HEK293 (cell line): Measurements from ENCODE around the gene RGSL1.
A peak's percentile ranks its signal among the peaks of the same experiment; 100 is the strongest.

Source experiments
- CTCF ChIA-PET: fragments of 350-600 bp; formaldehyde crosslinking; extraction: SDS; loops from one replicate; lab custom pipeline; 2021; ENCODE audit warnings: antibody characterized with exemption; lab: Yijun Ruan, JAX
- POLR2A ChIA-PET: fragments of 300-600 bp; formaldehyde crosslinking; extraction: SDS; loops from one replicate; lab custom pipeline; 2020; ENCODE audit warnings: antibody characterized with exemption, inconsistent platforms; lab: Yijun Ruan, JAX
- H3K27ac ChIP-seq: fragments of 200-500 bp; sonication (Bioruptor generic); 2 replicates; pipeline ENCODE4 v1.5.1; 2014; ENCODE audit warnings: low read depth, low read length, control low read depth, inconsistent platforms; ENCODE audit errors: extremely low read depth
- H3K36me3 ChIP-seq, 2 experiments: fragments of 200-500 bp in 1 of 2; sonication (Bioruptor generic) in 1 of 2; 1 replicate in 1 of 2; 2 replicates in 1 of 2; pipeline ENCODE4 v1.5.1; 2014 to 2017; ENCODE audit warnings: inconsistent platforms in 2 of 2, low read length in 2 of 2; ENCODE audit not compliant: control insufficient read depth in 2 of 2, insufficient read depth in 1 of 2
- H3K4me1 ChIP-seq: fragments of 200-500 bp; sonication (Bioruptor generic); 2 replicates; pipeline ENCODE4 v1.5.1; 2014; ENCODE audit warnings: mild to moderate bottlenecking, low read length, inconsistent platforms; ENCODE audit not compliant: control insufficient read depth, insufficient read depth
- H3K4me3 ChIP-seq: 2 replicates; pipeline ENCODE4 v1.5.1; 2011; ENCODE audit warnings: low read depth, mild to moderate bottlenecking, control low read depth, low read length, moderate library complexity
- H3K9me3 ChIP-seq: fragments of 200-500 bp; sonication (Bioruptor generic); 2 replicates; pipeline ENCODE4 v1.5.1; 2014; ENCODE audit warnings: low read depth, low read length, inconsistent platforms; ENCODE audit not compliant: control insufficient read depth, insufficient read depth
- EGR2 ChIP-seq: fragments of 450-650 bp; formaldehyde crosslinking; IDR thresholded peaks from 2 replicates; pipeline ENCODE4 v1.5.1; 2016; ENCODE audit warnings: low read depth, missing biosample characterization, missing genetic modification characterization
- GLIS2 ChIP-seq: fragments of 450-650 bp; formaldehyde crosslinking; IDR thresholded peaks from 2 replicates; pipeline ENCODE4 v1.5.1; 2016; ENCODE audit warnings: missing biosample characterization, missing genetic modification characterization
- IKZF3 ChIP-seq: fragments of 450-650 bp; IDR thresholded peaks from 2 replicates; pipeline ENCODE4 v1.5.0; 2018; ENCODE audit warnings: missing biosample characterization, mild to moderate bottlenecking, missing genetic modification characterization, moderate library complexity
- TRIM28 ChIP-seq: IDR thresholded peaks from 2 replicates; pipeline ENCODE4 v1.6.1; 2011; ENCODE audit warnings: low read length, control low read depth, borderline replicate concordance
- YY1 ChIP-seq: fragments of 450-650 bp; formaldehyde crosslinking; IDR thresholded peaks from 2 replicates; pipeline ENCODE4 v1.5.1; 2018; ENCODE audit warnings: missing biosample characterization, missing genetic modification characterization
- ZBTB20 ChIP-seq: fragments of 450-650 bp; formaldehyde crosslinking; IDR thresholded peaks from 2 replicates; pipeline ENCODE4 v1.5.1; 2016; ENCODE audit warnings: missing biosample characterization, missing genetic modification characterization
- ZBTB7A ChIP-seq: fragments of 450-650 bp; formaldehyde crosslinking; IDR thresholded peaks from 2 replicates; pipeline ENCODE4 v1.5.1; 2016; ENCODE audit warnings: low read depth, missing biosample characterization, missing genetic modification characterization
- ZBTB8A ChIP-seq: fragments of 450-650 bp; formaldehyde crosslinking; IDR thresholded peaks from 2 replicates; pipeline ENCODE4 v1.5.1; 2016; ENCODE audit warnings: missing biosample characterization, missing genetic modification characterization
- ZNF10 ChIP-seq: fragments of 450-650 bp; formaldehyde crosslinking; IDR thresholded peaks from 2 replicates; pipeline ENCODE4 v1.5.1; 2017; ENCODE audit warnings: missing biosample characterization, missing genetic modification characterization
- ZNF202 ChIP-seq: fragments of 450-650 bp; formaldehyde crosslinking; IDR thresholded peaks from 2 replicates; pipeline ENCODE4 v1.5.1; 2016; ENCODE audit warnings: missing biosample characterization, missing genetic modification characterization, borderline replicate concordance
- ZNF324 ChIP-seq: fragments of 450-650 bp; formaldehyde crosslinking; IDR thresholded peaks from 2 replicates; pipeline ENCODE4 v1.5.1; 2016; ENCODE audit warnings: missing biosample characterization, missing genetic modification characterization
- ZNF335 ChIP-seq: fragments of 450-650 bp; formaldehyde crosslinking; conservative IDR thresholded peaks from 2 replicates; pipeline ENCODE4 v1.5.1; 2016; ENCODE audit warnings: missing biosample characterization, missing genetic modification characterization
- ZNF354C ChIP-seq: fragments of 450-650 bp; formaldehyde crosslinking; IDR thresholded peaks from 2 replicates; pipeline ENCODE4 v1.5.1; 2016; ENCODE audit warnings: missing biosample characterization, missing genetic modification characterization, low read depth, borderline replicate concordance
- ZNF404 ChIP-seq: fragments of 450-650 bp; formaldehyde crosslinking; IDR thresholded peaks from 2 replicates; pipeline ENCODE4 v1.5.1; 2017; ENCODE audit warnings: missing biosample characterization, missing genetic modification characterization
- ZNF473 ChIP-seq: fragments of 450-650 bp; formaldehyde crosslinking; IDR thresholded peaks from 2 replicates; pipeline ENCODE4 v1.5.1; 2017; ENCODE audit warnings: missing biosample characterization, missing genetic modification characterization
- ZNF549 ChIP-seq: fragments of 450-650 bp; IDR thresholded peaks from 2 replicates; pipeline ENCODE4 v1.5.1; 2018; ENCODE audit warnings: missing biosample characterization, missing genetic modification characterization, mild to moderate bottlenecking, inconsistent platforms, moderate library complexity
- ZNF555 ChIP-seq: fragments of 450-650 bp; formaldehyde crosslinking; conservative IDR thresholded peaks from 2 replicates; pipeline ENCODE4 v1.5.1; 2017; ENCODE audit warnings: missing biosample characterization, mild to moderate bottlenecking, missing genetic modification characterization, inconsistent platforms
- ZNF561 ChIP-seq: fragments of 450-650 bp; IDR thresholded peaks from 2 replicates; pipeline ENCODE4 v1.5.1; 2018; ENCODE audit warnings: missing biosample characterization, missing genetic modification characterization, borderline replicate concordance
- ZNF629 ChIP-seq: fragments of 450-650 bp; formaldehyde crosslinking; IDR thresholded peaks from 2 replicates; pipeline ENCODE4 v1.5.1; 2017; ENCODE audit warnings: missing biosample characterization, missing genetic modification characterization
- ZNF658 ChIP-seq: fragments of 450-650 bp; formaldehyde crosslinking; IDR thresholded peaks from 2 replicates; pipeline ENCODE4; 2016; ENCODE audit warnings: missing biosample characterization, missing genetic modification characterization
- ZNF660 ChIP-seq: fragments of 450-650 bp; IDR thresholded peaks from 2 replicates; pipeline ENCODE4 v1.5.1; 2018; ENCODE audit warnings: missing biosample characterization, mild to moderate bottlenecking, missing genetic modification characterization
- ZNF677 ChIP-seq: fragments of 450-650 bp; IDR thresholded peaks from 2 replicates; pipeline ENCODE4 v1.5.0; 2018; ENCODE audit warnings: missing biosample characterization, mild to moderate bottlenecking, missing genetic modification characterization, moderate library complexity
- ZNF701 ChIP-seq: fragments of 450-650 bp; formaldehyde crosslinking; IDR thresholded peaks from 2 replicates; pipeline ENCODE4 v1.5.1; 2016; ENCODE audit warnings: missing biosample characterization, missing genetic modification characterization
- TF ChIP-seq, protein P1 (sequence below): fragments of 450-650 bp; formaldehyde crosslinking; IDR thresholded peaks from 2 replicates; pipeline ENCODE4 v1.5.1; 2017; ENCODE audit warnings: missing biosample characterization, mild to moderate bottlenecking, missing genetic modification characterization, moderate library complexity
- TF ChIP-seq, protein P2 (sequence below): fragments of 450-650 bp; formaldehyde crosslinking; IDR thresholded peaks from 2 replicates; pipeline ENCODE4 v1.5.1; 2017; ENCODE audit warnings: missing biosample characterization, missing genetic modification characterization
- TF ChIP-seq, protein P3 (sequence below): fragments of 450-650 bp; formaldehyde crosslinking; IDR thresholded peaks from 2 replicates; pipeline ENCODE4 v1.5.1; 2016; ENCODE audit warnings: missing biosample characterization, missing genetic modification characterization
- TF ChIP-seq, protein P4 (sequence below): fragments of 450-650 bp; formaldehyde crosslinking; IDR thresholded peaks from 2 replicates; pipeline ENCODE4 v1.5.1; 2016; ENCODE audit warnings: missing biosample characterization, missing genetic modification characterization

RGSL1 gene

DNA sequence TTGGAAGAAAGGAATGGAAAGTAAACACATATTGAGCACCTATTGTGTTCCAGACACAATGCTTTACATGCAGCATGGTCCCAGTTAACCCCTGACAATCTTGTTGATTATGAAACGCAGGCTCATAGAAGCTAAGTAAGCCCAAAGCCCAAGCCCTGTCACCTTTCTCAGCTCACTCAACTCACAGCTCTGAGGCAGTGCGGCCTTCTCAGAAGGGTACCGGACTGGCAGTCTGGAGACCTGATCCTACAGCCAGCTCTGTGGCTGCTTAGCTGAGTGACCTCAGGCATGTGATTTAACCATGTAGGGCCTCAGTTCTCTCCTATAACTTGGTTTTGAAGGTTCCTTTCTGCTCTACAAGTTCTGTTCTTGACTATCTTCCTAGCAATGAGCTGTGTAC lies 139.6 kb downstream of the RGSL1 start (continued):
- TF ChIP-seq ZNF549 (tag by site-specific recombination) (no peak), ZNF202 (tag by site-specific recombination) (no peak), ZNF324 (no peak), ZNF473 (tag by site-specific recombination) (no peak), ZBTB8A (no peak), ZNF354C (tag by site-specific recombination) (no peak), ZNF335 (tag by site-specific recombination) (no peak)

DNA sequence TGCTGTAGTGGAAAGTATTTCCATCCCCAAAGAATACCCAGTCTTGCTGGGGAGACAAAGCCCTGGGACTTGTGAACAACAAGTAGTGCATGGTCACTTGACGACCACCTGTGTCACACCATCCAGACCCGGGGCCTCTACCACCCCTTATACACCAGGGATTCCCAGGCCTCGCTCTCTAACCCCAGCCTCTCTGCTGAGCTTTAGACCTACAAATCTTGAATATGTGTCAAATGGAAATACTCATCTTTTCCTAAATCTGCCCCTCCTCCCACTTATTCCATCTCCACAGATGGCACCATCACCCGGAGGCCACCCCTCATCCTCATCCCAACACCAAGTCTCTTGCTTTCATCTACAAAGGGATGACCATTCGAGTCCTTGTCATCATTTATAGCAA lies 140.0 kb downstream of the RGSL1 start:
- no peaks in the 10 kb centered on the region for H3K36me3 ChIP-seq
- H3K4me1 ChIP-seq, result no peaks in the 10 kb centered on the region
- H3K9me3 ChIP-seq, result no peaks in the 10 kb centered on the region
- TF ChIP-seq, protein P1, sequence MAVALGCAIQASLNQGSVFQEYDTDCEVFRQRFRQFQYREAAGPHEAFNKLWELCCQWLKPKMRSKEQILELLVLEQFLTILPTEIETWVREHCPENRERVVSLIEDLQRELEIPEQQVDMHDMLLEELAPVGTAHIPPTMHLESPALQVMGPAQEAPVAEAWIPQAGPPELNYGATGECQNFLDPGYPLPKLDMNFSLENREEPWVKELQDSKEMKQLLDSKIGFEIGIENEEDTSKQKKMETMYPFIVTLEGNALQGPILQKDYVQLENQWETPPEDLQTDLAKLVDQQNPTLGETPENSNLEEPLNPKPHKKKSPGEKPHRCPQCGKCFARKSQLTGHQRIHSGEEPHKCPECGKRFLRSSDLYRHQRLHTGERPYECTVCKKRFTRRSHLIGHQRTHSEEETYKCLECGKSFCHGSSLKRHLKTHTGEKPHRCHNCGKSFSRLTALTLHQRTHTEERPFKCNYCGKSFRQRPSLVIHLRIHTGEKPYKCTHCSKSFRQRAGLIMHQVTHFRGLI (tag by site-specific recombination), result no peak
- TF ChIP-seq ZNF658 (tag by site-specific recombination), result no peak
- TF ChIP-seq, all 188 proteins: peak for 0
- POLR2A ChIA-PET, result no interaction called here
- H3K4me3 ChIP-seq, result no peak overlapping the region
- no peak overlapping the region for H3K27ac ChIP-seq
- CTCF ChIA-PET, result interaction anchor here (0.6 to 2.3 kb wide), 4 partner anchors 8 to 196 kb away, joined by 3 to 14 read pairs (median 4); no protein-coding TSS in a partner anchor

DNA sequence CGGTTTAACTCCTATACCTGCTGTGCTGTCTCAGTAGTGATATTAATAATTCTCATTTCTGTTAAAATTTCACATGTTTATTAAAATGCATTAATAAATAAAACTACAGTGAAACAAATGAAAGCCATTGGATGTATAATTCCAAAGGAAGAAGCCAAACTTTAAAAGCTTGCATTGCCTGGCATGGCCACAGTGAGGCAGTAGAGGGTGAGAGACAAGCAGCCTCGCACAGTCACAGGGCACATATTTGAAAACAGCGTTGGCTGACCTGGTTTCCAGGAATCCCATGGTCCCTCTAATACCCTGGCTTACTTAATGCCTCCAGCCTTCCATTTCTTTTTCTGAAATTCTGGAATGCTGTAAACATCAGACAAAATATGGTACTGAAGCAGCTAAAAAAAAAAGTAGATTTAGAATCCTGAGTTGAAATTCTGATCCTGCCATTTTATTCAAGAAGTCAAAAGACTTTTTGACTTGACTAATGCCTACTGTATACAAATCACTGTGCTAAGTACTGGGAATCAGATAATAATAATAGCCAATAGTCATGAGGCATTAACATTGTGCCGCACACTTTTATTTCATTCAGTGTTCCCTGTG lies 145.8 kb downstream of the RGSL1 start:
- CTCF ChIA-PET, result interaction anchor here (0.5 to 15.6 kb wide), 43 partner anchors 8 to 589 kb away, joined by 3 to 668 read pairs (median 4); partner anchors contain the start of gene NPL
- POLR2A ChIA-PET, result interaction anchor here (0.5 kb wide), 1 partner anchor 265 kb away, joined by 3 read pairs; no protein-coding TSS in a partner anchor
- no peak overlapping the region for H3K4me3 ChIP-seq
- no peaks in the 10 kb centered on the region for H3K9me3 ChIP-seq
- H3K4me1 ChIP-seq, result no peaks in the 10 kb centered on the region
- peaks cover 12 to 21% of the 10 kb centered on the region in 2 experiments; a peak in 2 of 3 replicates for H3K36me3 ChIP-seq
- H3K27ac ChIP-seq, result no peak overlapping the region
- TF ChIP-seq ZNF324 (no peak), IKZF3 (tag by site-specific recombination) (peak; percentile 38; the same call in 1 of the 2 replicates), TRIM28 (no peak), ZNF10 (tag by site-specific recombination) (no peak), ZNF404 (no peak), EGR2 (tag by site-specific recombination) (no peak), ZNF555 (no peak), ZBTB20 (tag by site-specific recombination) (no peak), ZNF660 (tag by site-specific recombination) (peak; percentile 61; the same call in 1 of the 2 replicates), ZBTB7A (tag by site-specific recombination) (no peak), ZNF677 (no peak), ZNF629 (tag by site-specific recombination) (no peak), ZNF701 (tag by site-specific recombination) (no peak), YY1 (tag by site-specific recombination) (no peak), GLIS2 (tag by site-specific recombination) (no peak), ZNF561 (tag by site-specific recombination) (peak; percentile 51; the same call in 1 of the 2 replicates)
- TF ChIP-seq, protein P2, sequence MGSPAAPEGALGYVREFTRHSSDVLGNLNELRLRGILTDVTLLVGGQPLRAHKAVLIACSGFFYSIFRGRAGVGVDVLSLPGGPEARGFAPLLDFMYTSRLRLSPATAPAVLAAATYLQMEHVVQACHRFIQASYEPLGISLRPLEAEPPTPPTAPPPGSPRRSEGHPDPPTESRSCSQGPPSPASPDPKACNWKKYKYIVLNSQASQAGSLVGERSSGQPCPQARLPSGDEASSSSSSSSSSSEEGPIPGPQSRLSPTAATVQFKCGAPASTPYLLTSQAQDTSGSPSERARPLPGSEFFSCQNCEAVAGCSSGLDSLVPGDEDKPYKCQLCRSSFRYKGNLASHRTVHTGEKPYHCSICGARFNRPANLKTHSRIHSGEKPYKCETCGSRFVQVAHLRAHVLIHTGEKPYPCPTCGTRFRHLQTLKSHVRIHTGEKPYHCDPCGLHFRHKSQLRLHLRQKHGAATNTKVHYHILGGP (tag by site-specific recombination), result peak; percentile 76
- TF ChIP-seq, protein P3, sequence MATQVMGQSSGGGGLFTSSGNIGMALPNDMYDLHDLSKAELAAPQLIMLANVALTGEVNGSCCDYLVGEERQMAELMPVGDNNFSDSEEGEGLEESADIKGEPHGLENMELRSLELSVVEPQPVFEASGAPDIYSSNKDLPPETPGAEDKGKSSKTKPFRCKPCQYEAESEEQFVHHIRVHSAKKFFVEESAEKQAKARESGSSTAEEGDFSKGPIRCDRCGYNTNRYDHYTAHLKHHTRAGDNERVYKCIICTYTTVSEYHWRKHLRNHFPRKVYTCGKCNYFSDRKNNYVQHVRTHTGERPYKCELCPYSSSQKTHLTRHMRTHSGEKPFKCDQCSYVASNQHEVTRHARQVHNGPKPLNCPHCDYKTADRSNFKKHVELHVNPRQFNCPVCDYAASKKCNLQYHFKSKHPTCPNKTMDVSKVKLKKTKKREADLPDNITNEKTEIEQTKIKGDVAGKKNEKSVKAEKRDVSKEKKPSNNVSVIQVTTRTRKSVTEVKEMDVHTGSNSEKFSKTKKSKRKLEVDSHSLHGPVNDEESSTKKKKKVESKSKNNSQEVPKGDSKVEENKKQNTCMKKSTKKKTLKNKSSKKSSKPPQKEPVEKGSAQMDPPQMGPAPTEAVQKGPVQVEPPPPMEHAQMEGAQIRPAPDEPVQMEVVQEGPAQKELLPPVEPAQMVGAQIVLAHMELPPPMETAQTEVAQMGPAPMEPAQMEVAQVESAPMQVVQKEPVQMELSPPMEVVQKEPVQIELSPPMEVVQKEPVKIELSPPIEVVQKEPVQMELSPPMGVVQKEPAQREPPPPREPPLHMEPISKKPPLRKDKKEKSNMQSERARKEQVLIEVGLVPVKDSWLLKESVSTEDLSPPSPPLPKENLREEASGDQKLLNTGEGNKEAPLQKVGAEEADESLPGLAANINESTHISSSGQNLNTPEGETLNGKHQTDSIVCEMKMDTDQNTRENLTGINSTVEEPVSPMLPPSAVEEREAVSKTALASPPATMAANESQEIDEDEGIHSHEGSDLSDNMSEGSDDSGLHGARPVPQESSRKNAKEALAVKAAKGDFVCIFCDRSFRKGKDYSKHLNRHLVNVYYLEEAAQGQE (tag by site-specific recombination), result no peak
- TF ChIP-seq, protein P4, sequence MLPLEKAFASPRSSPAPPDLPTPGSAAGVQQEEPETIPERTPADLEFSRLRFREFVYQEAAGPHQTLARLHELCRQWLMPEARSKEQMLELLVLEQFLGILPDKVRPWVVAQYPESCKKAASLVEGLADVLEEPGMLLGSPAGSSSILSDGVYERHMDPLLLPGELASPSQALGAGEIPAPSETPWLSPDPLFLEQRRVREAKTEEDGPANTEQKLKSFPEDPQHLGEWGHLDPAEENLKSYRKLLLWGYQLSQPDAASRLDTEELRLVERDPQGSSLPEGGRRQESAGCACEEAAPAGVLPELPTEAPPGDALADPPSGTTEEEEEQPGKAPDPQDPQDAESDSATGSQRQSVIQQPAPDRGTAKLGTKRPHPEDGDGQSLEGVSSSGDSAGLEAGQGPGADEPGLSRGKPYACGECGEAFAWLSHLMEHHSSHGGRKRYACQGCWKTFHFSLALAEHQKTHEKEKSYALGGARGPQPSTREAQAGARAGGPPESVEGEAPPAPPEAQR (tag by site-specific recombination), result no peak
